B cell (primary cell): Measurements from ENCODE around the gene PSMD1. TPM values are rescaled to one million over a fixed set of nuclear protein-coding genes. Genes with fewer than 3 reads are reported as not detected.

ENCODE experiments used
- ATAC-seq: fragments of 200-7000 bp; cut with Tn5 transposase; one replicate; pipeline ENCODE4 v1.10.0; 2021; ENCODE audit warnings: low read depth, mild to moderate bottlenecking, moderate number of reproducible peaks, moderate library complexity
- CTCF ChIA-PET: fragments of 350-600 bp; sonication (Branson Sonifier 250); formaldehyde crosslinking; loops from one replicate; lab custom pipeline; 2021; ENCODE audit warnings: antibody characterized with exemption, inconsistent platforms; lab: Charles Lee
- POLR2A ChIA-PET: fragments of 350-600 bp; sonication (Branson Sonifier 250); formaldehyde crosslinking; loops from one replicate; lab custom pipeline; 2021; ENCODE audit warnings: antibody characterized with exemption; lab: Charles Lee
- DNase-seq: peaks from one replicate; pipeline ENCODE4 v3.0.0; 2013
- H2AFZ ChIP-seq: 2 replicates; pipeline ENCODE4 v1.6.1; 2012; ENCODE audit warnings: mild to moderate bottlenecking, low read depth, low read length; ENCODE audit not compliant: insufficient read depth, poor library complexity, severe bottlenecking
- H3K27ac ChIP-seq, 2 donors: 1 replicate in 1 of 2; 2 replicates in 1 of 2; pipeline ENCODE4 v1.5.1; 2012 to 2013; ENCODE audit warnings: low read length in 2 of 2, mild to moderate bottlenecking in 2 of 2, moderate library complexity in 1 of 2
- H3K27me3 ChIP-seq, 4 experiments: fragments of 200-600 bp in 1 of 4; sonication (generic) in 1 of 4; replicated peaks in 1 of 4; 1 replicate in 2 of 4; 2 replicates in 2 of 4; pipeline versions ENCODE4 v1.6.1 to v1.7.0; 2013 to 2016; ENCODE audit warnings: low read length in 3 of 4, mild to moderate bottlenecking in 2 of 4, mixed read lengths in 1 of 4, moderate library complexity in 1 of 4; ENCODE audit not compliant: insufficient read depth in 4 of 4, control insufficient read depth in 3 of 4; ENCODE audit errors: control extremely low read depth in 1 of 4
- H3K36me3 ChIP-seq, 2 experiments: replicated peaks in 1 of 2; 1 replicate in 1 of 2; 2 replicates in 1 of 2; pipeline versions ENCODE4 v1.6.1 to v1.7.1; 2013; ENCODE audit warnings: low read length in 1 of 2; ENCODE audit not compliant: insufficient read depth in 2 of 2, control insufficient read depth in 1 of 2; ENCODE audit errors: control extremely low read depth in 1 of 2, extremely low read depth in 1 of 2
- H3K4me1 ChIP-seq, 2 donors: fragments of 200-600 bp in 1 of 2; sonication (generic) in 1 of 2; 1 replicate in 1 of 2; 2 replicates in 1 of 2; pipeline versions ENCODE4 v1.5.1 to v1.6.1; 2013 to 2017; ENCODE audit warnings: low read length in 2 of 2; ENCODE audit not compliant: control insufficient read depth in 2 of 2, insufficient read depth in 2 of 2
- H3K4me2 ChIP-seq: replicated peaks from 2 replicates; pipeline ENCODE3; 2012; ENCODE audit warnings: mild to moderate bottlenecking, low read depth, low read length; ENCODE audit not compliant: poor library complexity, severe bottlenecking
- H3K4me3 ChIP-seq, 5 experiments: fragments of 200-600 bp in 1 of 5; sonication (generic) in 1 of 5; 1 replicate in 3 of 5; 2 replicates in 2 of 5; pipeline versions ENCODE4 v1.5.1 to v1.7.0; 2011 to 2016; ENCODE audit warnings: low read length in 4 of 5, mild to moderate bottlenecking in 4 of 5, low read depth in 2 of 5, control low read depth in 1 of 5, moderate library complexity in 1 of 5; ENCODE audit not compliant: insufficient read depth in 1 of 5; ENCODE audit errors: control extremely low read depth in 1 of 5, extremely low read depth in 1 of 5
- H3K79me2 ChIP-seq: fragments of 200-600 bp; sonication (generic); one replicate; pipeline ENCODE4 v1.6.0; 2016; ENCODE audit warnings: low read length; ENCODE audit not compliant: control insufficient read depth, insufficient read depth
- H3K9ac ChIP-seq: fragments of 200-600 bp; sonication (generic); 2 replicates; pipeline ENCODE4 v1.6.1; 2017; ENCODE audit warnings: mild to moderate bottlenecking, low read length, moderate library complexity
- H3K9me3 ChIP-seq, 3 donors: one replicate each; pipeline versions ENCODE4 v1.6.1 to v1.7.1; 2013; ENCODE audit warnings: low read length in 2 of 3; ENCODE audit not compliant: control insufficient read depth in 2 of 3, insufficient read depth in 1 of 3; ENCODE audit errors: control extremely low read depth in 1 of 3
- H4K20me1 ChIP-seq: 2 replicates; pipeline ENCODE4 v1.6.0; 2012; ENCODE audit warnings: mild to moderate bottlenecking, low read length; ENCODE audit not compliant: insufficient read depth, control insufficient read depth, poor library complexity, severe bottlenecking
- H3K27ac Mint-ChIP-seq: one replicate; pipeline ENCODE4 v1.8.0; 2021; ENCODE audit warnings: mixed read lengths
- H3K27me3 Mint-ChIP-seq: one replicate; pipeline ENCODE4 v1.8.0; 2021; ENCODE audit warnings: mixed read lengths
- H3K4me1 Mint-ChIP-seq: one replicate; pipeline ENCODE4 v1.8.0; 2021; ENCODE audit warnings: mixed read lengths
- H3K4me3 Mint-ChIP-seq: one replicate; pipeline ENCODE4 v1.8.0; 2021; ENCODE audit warnings: mixed read lengths
- H3K9me3 Mint-ChIP-seq: one replicate; pipeline ENCODE4 v1.8.0; 2022; ENCODE audit warnings: mixed read lengths; ENCODE audit not compliant: insufficient read depth
- EZH2 ChIP-seq: IDR thresholded peaks from 2 replicates; pipeline ENCODE4 v1.6.1; 2012; ENCODE audit warnings: borderline replicate concordance, low read depth, mild to moderate bottlenecking, moderate library complexity, low read length; ENCODE audit not compliant: insufficient read depth, poor library complexity, severe bottlenecking
- WGBS: methylation state at CpG from one replicate; pipeline ENCODE4 v1.1.5; 2013; ENCODE audit warnings: missing lambda C conversion rate; ENCODE audit not compliant: insufficient coverage; 5-methylcytosine and 5-hydroxymethylcytosine counted together
- intact Hi-C: fragments of 100-400 bp; cut with micrococcal nuclease; formaldehyde crosslinking; loops from one replicate; pipeline ENCODE4 v1.10.0; 2022
- polyA plus RNA-seq: library from polyadenylated mRNA; depleted of rRNA; stranded (reverse); fragments of >200 nt; gene quantifications from 2 replicates; pipeline ENCODE4 v1.2.3, GENCODE V29; 2012
- total RNA-seq, 2 donors: library from RNA; stranded (reverse); fragments of 120-200 nt in 1 of 2; gene quantifications; 1 replicate in 1 of 2; 2 replicates in 1 of 2; pipeline versions ENCODE4 v1.2.3 to v1.2.4, GENCODE V29; 2013 to 2022
- TF ChIP-seq, protein P1 (sequence below): fragments of 200-600 bp; IDR thresholded peaks from one replicate; pipeline ENCODE4 v1.8.0; 2022; ENCODE audit warnings: antibody characterized with exemption, mild to moderate bottlenecking

The PSMD1 gene
- total and polyA plus RNA-seq, 2 donors (not counting 1 experiment from before 2014, with no cell fraction given): 21.5 to 48.2 TPM

- no peak overlapping the region for H2AFZ ChIP-seq
- H3K27ac ChIP-seq: no peak overlapping the region
- ChIA-PET CTCF (no interaction called here), POLR2A (no interaction called here)
- intact Hi-C loops: no loop called here
- Mint-ChIP-seq H3K4me3 (no peak overlapping the region), H3K27ac (no peak overlapping the region), H3K9me3 (no peaks in the 10 kb centered on the region), H3K27me3 (peaks cover 46% of the 10 kb centered on the region), H3K4me1 (peaks cover 2% of the 10 kb centered on the region)
- H3K4me2 ChIP-seq: peak overlapping the region; percentile 28
- 36% methylated on average over 42 of the region's 42 CpGs for WGBS
- no peak for DNase-seq
- no peak for ATAC-seq
- peaks cover 0 to 22% (median 3%) of the 10 kb centered on the region in 4 experiments for H3K27me3 ChIP-seq
- H3K36me3 ChIP-seq: no peaks in the 10 kb centered on the region
- no peak for TF ChIP-seq EZH2
- TF ChIP-seq, protein P1, sequence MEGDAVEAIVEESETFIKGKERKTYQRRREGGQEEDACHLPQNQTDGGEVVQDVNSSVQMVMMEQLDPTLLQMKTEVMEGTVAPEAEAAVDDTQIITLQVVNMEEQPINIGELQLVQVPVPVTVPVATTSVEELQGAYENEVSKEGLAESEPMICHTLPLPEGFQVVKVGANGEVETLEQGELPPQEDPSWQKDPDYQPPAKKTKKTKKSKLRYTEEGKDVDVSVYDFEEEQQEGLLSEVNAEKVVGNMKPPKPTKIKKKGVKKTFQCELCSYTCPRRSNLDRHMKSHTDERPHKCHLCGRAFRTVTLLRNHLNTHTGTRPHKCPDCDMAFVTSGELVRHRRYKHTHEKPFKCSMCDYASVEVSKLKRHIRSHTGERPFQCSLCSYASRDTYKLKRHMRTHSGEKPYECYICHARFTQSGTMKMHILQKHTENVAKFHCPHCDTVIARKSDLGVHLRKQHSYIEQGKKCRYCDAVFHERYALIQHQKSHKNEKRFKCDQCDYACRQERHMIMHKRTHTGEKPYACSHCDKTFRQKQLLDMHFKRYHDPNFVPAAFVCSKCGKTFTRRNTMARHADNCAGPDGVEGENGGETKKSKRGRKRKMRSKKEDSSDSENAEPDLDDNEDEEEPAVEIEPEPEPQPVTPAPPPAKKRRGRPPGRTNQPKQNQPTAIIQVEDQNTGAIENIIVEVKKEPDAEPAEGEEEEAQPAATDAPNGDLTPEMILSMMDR: no peak
- no peak overlapping the region for H3K4me3 ChIP-seq
- H3K9me3 ChIP-seq: peaks cover 0 to 3% (median 0%) of the 10 kb centered on the region in 3 donors
- no peaks in the 10 kb centered on the region for H4K20me1 ChIP-seq
- no peaks in the 10 kb centered on the region for H3K79me2 ChIP-seq
- H3K4me1 ChIP-seq: peaks cover 0 to 3% of the 10 kb centered on the region in 2 donors
- H3K9ac ChIP-seq: no peak overlapping the region
These were observed 134.0 kb downstream of the PSMD1 start for GRCh38 chr2:231190531-231191197.
